ENCODE results near the gene MRPS5.

DNA sequence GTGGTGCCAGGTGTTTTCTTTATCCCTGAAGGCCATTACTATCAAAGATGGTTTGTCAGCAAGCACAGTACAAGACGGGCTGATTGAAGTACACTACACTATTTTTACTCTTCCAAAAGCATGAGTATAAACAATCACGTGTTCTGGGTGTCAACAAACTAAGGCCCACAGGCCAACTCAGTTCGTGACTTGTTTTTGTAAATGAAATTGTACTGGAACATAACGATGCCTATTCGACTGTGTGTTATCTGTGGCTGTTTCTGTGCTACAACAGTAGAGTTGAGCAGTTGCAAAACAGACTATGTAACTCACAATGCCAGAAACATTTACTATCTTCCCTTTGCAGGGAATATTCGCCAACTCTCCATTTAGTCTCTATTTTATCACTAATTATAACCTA, 12.3 kb downstream of the MRPS5 start:
- TF ChIP-seq CTCF (IDR thresholded peaks at IDR 0.05), result no peak
- TF ChIP-seq EZH2 (IDR thresholded peaks at IDR 0.05; ENCODE audit: borderline replicate concordance, insufficient read depth, low read depth, low read length, poor library complexity, severe bottlenecking), result no peak

Data from B cell (primary cell).